GM19238 (cell line): ENCODE measurements around the gene EIF2S3B.
"Not testable (repeated sequence)": the region's sequence is repeated elsewhere in the genome, so short reads cannot be mapped to it uniquely, and the experiment has no call there.

Experiments
- DNase-seq: peaks from one replicate; pipeline ENCODE4 v3.0.0; 2011; ENCODE audit warnings: low spot score; ENCODE audit not compliant: insufficient read length

The EIF2S3B gene

DNA sequence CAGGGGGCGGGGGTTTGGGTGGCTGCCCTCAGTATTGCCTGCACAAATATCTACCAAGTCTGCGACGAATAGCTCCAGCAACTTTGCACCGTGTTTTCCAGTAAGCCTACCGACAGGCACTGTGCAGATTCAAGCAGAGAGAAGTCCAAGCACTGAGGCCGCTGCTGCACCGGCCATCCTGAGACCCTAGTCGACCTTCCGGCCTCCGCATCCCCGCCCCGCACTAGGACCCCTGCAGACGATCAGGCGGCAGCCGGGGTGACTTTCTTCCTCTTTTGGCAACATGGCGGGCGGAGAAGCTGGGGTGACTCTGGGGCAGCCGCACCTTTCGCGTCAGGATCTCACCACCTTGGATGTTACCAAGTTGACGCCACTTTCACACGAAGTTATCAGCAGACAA, at the start of gene EIF2S3B:
Gene EIF2S3B (plus strand): TSS at position 271 of the 400 bp plus-strand sequence. CDS start 13 bp downstream, at position 284.
- no peak for DNase-seq

DNA sequence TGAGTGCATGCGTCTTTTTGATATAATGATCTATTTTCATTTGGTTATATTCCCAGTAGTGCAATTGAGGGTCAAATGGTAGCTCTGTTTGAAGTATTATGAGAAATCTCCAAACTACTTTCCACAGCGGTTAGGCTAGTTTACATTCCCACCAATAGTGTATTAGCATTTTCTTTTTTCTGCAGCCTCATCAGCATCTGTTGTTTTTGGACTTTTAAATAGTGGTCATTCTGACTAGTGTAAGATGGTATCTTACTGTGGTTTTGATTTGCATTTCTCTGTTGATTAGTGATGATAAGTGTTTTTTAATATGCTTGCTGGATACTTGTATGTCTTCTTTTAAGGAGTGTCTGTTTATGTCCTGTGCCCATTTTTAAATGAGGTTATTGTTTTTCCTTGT, 48.8 kb upstream of the EIF2S3B start:
- no peak for DNase-seq

DNA sequence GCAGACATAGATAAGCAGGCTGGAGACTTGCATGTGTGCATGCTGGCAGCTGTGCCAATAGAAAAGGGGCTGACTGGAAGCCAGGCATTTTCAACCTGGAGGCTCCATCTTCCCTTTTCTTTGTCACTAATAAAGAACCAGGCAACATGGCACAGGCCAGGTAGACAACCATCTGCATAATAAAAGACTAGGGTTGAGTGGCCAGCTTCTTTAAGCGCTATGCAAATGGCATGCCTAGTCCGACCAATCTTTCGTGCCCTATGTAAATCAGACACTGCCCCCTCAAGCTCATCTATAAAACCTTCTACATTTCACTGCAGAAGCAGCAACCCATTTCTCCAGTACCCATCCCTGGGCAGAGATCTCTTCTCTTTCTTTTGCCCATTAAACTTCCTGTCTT, 47.9 kb upstream of the EIF2S3B start:
- DNase-seq, result no peak

- no peak for DNase-seq
Observed at GRCh38 chr12:10466311-10466710, 39.4 kb upstream of the EIF2S3B start.

- no peak for DNase-seq
Observed at GRCh38 chr12:10469701-10470100, 36.0 kb upstream of the EIF2S3B start.

DNA sequence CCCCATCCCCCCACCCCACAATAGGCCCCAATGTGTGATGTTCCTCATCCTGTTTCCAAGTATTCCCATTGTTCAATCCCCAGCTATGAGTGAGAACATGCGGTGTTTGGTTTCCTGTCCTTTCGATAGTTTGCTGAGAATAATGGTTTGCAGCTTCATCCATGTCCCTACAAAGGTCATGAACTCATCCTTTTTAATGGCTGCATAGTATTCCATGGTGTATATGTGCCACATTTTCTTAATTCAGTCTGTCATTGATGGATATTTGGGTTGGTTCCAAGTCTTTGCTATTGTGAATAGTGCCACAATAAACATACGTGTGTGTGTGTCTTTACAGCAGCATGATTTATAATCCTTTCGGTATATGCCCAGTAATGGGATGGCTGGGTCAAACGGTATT, 32.9 kb upstream of the EIF2S3B start:
- not testable (repeated sequence) for DNase-seq

GRCh38 chr12:10481901-10482300, 23.8 kb upstream of the EIF2S3B start:
- not testable (repeated sequence) for DNase-seq

GRCh38 chr12:10487328-10487727, 18.4 kb upstream of the EIF2S3B start:
- not testable (repeated sequence) for DNase-seq

DNA sequence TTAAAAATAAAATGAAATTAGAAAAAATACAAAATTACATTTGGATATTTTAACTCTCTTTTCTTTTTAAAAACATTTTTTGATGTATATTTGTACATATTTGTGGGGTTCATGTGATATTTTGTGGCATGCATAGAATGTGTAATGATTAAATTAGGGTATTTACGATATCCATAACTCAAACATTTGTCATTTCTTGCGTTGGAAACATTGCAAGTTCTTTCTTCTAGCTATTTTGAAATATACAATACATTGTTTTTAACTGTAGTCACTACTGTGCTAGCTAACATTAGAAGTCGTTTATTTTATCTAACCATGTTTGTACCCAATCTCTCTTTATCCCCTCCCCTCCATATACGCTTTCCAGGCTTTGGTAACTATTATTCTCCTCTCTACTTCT, 13.9 kb upstream of the EIF2S3B start:
- DNase-seq, result no peak

- no peak for DNase-seq
Observed at GRCh38 chr12:10497602-10498001, 8.1 kb upstream of the EIF2S3B start.

- DNase-seq, result no peak
Observed at GRCh38 chr12:10498042-10498441, 7.6 kb upstream of the EIF2S3B start.

DNA sequence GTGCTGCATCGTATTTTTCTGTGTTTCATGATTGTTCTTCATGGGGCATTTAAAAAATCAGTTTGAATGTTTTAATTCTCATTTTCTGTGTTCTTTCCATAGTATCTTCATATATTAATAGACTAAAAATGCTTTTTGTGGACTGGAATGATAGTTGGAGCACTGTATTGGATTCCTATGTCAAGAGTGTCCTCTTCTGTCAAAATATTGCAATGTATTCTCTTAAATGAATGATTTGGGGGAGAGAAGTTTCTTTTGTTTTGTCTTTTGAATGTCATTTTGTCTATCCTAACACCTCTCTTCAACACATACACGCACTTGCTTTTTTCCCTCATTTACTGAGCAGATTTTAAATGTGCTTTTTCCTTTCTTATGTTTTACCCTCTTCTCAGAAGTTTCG, 4.7 kb upstream of the EIF2S3B start:
- no peak for DNase-seq

DNA sequence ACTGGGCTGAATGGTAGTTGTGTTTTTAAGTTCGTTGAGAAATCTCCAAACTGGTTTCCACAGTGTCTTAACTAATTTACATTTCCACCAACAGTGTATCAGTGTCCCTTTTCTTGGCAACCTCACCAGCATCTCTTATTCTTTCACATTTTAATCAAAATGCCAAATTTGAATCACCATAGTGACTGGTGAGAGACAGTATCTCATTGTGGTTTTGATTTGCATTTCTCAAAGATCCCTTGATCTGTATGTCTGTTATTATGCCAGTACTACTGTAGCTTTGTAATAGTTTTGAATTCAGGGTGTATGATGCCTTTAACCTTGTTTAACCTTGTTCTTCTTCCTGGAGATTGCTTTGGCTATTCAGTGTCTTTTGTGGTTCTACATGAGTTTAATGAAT, 2.2 kb upstream of the EIF2S3B start:
- DNase-seq, result no peak

DNA sequence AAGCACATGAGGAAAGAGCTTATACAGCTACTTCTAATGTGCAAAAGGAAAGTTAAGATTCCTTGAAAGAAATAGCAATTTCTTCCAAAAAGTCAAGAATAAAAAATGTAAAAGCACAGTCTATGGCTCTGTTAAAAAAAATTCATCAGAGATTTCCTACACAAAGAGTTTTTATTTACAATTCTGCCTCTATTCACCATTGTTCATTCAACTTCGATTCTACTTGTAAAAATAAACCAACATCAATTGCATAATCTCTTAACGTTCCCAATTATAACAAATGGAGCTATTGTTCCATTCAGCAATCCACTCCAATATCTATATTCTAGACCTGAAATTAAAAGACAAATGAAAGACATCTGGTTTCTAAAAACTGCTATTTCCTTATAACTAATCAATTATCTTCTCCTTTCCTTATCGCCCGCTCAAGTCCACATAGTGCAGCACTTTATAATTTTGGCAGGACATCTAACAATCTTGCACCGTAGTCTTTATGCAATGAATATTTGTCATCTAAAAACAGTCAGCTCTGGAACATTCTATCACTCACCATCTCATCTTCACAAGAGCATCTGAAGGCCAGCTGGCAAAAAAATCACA, 6.2 kb downstream of the EIF2S3B start:
- DNase-seq, result no peak

GRCh38 chr12:10512798-10513197, 7.1 kb downstream of the EIF2S3B start:
- DNase-seq, result no peak

DNA sequence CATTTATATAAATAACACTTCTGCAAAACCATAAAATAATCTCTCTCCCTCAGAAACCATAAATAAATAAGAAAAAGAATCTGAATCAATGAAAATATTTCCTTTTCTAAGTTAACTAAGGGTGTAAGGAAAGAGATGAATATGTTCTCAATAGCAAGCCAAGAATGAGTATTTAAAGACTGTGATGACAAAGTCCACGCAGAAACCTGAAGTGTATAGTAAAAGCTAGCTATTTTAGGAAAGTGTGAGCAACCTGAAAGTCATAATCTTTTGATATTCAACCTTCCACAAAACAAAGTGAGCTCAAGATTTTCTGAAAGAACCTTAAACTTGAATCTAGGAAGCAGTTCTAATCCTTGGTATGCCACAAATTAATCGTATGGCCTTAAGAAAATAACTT, 15.9 kb downstream of the EIF2S3B start:
- no peak for DNase-seq

- DNase-seq, result no peak
Observed at GRCh38 chr12:10528174-10528953, 22.7 kb downstream of the EIF2S3B start.

DNA sequence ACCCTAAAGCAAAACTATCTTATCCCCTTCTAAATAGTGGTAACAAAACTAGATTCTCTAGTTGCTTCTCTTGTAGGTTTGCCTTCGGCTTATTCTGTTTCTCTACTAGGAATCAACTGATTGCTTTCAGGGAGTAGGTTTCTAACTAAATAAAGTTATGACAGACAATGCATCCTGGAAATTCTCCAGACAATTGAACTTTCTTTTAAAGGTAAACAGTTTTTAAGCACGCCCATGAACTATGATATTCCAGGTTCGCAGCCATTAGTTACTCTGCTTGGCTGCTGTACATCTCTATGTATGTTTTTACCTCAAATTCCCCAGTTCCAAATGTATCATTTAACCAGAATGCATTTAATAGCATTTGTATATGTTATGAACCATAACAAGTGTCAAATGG, 23.9 kb downstream of the EIF2S3B start:
- DNase-seq, result no peak

DNA sequence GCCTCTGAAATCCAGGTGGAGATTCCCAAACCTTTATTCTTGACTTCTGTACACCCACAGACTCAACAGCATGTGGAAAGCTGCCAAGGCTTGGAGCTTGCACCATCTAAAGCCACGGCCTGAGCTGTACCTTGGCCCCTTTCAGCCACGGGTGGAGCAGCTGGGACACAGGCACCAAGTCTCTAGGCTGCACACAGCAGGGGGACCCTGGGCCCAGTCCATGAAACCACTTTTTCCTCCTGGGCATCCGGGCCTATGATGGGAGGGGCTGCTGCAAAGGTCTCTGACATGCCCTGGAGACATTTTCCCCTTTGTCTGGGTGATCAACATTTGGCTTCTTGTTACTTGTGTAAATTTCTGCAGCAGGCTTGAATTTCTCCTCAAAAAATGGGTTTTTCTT, 32.0 kb downstream of the EIF2S3B start:
- DNase-seq, result no peak

- DNase-seq, result no peak
Observed at GRCh38 chr12:10540776-10541205, 35.1 kb downstream of the EIF2S3B start.

- no peak for DNase-seq
Observed at GRCh38 chr12:10543499-10543898, 37.8 kb downstream of the EIF2S3B start.

DNA sequence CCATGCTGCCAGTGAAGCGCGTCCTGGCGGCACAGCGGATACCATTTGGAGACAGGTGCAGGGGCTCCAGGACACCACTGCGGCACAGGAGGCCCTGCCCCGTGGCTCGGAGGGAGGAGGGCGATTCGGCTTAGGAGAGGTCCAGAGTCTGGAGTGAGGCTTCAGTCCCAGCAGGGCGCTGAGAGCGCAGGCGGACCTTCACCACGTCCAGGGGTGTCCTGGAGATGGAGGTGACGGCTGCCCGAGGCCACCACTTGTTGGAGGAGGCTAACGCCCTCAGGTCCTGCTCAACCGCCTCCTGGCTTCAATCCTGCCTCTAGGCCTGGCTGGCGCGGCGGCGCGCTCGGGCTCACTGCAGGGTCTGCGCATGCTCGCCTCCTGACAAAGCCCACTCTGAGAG, 45.7 kb downstream of the EIF2S3B start:
- no peak for DNase-seq

- DNase-seq, result no peak
Observed at GRCh38 chr12:10553148-10553547, 47.5 kb downstream of the EIF2S3B start.
